Measurements from ENCODE around the gene GLRX5. TPM values are rescaled to one million over a fixed set of nuclear protein-coding genes. Genes with fewer than 3 reads are reported as not detected.

GLRX5 gene
- total RNA-seq, 4 donors from 2014 or later = 11.6 to 177 (median 38.2) TPM

DNA sequence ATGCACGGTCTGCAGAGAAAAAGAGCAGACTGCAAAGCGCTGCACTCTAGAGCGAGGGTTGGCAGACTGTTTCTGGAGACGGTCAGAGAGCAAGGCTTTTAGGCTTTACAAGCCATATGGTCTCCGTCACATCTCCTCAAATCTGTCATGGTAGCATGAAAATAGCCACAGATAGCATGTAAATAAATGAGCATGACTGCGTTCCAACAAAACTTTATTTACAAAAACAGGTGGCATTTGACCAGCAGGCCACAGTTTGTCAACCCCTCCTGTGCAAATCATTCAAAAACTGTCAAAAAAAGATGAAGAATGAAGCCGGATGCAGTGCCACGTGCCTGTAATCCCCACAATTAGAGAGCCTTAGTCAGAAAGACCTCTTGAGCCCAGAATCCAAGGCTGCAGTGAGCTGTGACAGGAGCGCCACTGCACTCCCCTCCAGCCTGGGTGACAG is 37.3 kb upstream of the GLRX5 start:
- no peaks in the 10 kb centered on the region for H3K27me3 ChIP-seq
- in situ Hi-C loops (cut with MboI; ENCODE audit: low pct_ligation_motif_present in 1 of 4, low pct_unique_long_range_greater_than_20kb in 1 of 4, low sequenced_read_pairs in 3 of 4) (no loop called here), intact Hi-C loops (cut with DNase I; ENCODE audit: low total_unique reads) (no loop called here)
- peaks cover 28 to 77% (median 47%) of the 10 kb centered on the region in 4 donors for H3K4me1 ChIP-seq
- H3K4me3 ChIP-seq = no peak overlapping the region
- DNase-seq = no peak
- no peaks in the 10 kb centered on the region for H3K36me3 ChIP-seq
- H3K9me3 ChIP-seq = no peaks in the 10 kb centered on the region
- 56 to 57% methylated on average over 5 to 9 of the region's 9 CpGs for WGBS, 2 donors (ENCODE audit: low coverage in 1 of 2)
- TF ChIP-seq EP300 (IDR thresholded peaks at IDR 0.05; ENCODE audit: low read depth) (no peak), POLR2AphosphoS5 (IDR thresholded peaks at IDR 0.05) (peak in 1 of 3 donors; percentile 31), POLR2A (IDR thresholded peaks at IDR 0.05) (no peak)
- TF ChIP-seq, protein P1, sequence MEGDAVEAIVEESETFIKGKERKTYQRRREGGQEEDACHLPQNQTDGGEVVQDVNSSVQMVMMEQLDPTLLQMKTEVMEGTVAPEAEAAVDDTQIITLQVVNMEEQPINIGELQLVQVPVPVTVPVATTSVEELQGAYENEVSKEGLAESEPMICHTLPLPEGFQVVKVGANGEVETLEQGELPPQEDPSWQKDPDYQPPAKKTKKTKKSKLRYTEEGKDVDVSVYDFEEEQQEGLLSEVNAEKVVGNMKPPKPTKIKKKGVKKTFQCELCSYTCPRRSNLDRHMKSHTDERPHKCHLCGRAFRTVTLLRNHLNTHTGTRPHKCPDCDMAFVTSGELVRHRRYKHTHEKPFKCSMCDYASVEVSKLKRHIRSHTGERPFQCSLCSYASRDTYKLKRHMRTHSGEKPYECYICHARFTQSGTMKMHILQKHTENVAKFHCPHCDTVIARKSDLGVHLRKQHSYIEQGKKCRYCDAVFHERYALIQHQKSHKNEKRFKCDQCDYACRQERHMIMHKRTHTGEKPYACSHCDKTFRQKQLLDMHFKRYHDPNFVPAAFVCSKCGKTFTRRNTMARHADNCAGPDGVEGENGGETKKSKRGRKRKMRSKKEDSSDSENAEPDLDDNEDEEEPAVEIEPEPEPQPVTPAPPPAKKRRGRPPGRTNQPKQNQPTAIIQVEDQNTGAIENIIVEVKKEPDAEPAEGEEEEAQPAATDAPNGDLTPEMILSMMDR (IDR thresholded peaks at IDR 0.05) = no peak
- H3K27ac ChIP-seq = peak overlapping the region; percentile 51 to 68 (median 58)

DNA sequence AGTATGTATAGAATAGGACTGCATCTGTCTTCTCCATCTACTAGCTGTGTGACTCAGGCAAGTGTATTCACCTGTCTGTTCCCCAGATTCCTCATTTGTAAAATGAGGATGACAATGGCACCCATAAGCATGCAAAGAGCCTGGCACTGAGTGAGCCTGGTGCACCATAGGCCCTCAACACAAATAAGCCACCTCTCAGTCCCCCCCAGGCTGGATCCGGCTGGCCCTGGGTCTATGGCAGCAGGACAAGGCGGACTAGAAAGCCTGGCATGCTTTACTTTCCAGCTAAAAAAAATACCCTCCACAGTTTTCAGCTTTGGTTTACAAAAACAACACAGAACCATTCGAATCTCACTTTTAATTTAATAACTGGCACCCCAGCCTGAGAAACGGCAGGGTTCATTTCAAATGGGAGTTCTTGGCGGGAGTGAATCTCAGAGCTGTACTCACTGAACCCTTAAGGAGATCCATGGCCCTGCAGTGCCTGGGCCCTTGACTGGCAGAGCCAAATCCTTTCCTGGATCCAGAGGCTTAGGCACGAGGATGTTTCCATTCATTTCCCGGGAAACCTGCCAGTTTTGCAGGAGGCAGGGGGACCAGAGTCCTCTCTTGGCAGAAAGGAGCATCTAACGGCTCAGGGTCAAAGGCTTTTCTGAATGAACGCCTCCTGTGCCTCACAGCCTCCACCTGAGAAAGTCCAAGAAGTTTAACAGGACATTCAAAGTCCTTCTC is 36.1 kb upstream of the GLRX5 start:
- no peak for DNase-seq

DNA sequence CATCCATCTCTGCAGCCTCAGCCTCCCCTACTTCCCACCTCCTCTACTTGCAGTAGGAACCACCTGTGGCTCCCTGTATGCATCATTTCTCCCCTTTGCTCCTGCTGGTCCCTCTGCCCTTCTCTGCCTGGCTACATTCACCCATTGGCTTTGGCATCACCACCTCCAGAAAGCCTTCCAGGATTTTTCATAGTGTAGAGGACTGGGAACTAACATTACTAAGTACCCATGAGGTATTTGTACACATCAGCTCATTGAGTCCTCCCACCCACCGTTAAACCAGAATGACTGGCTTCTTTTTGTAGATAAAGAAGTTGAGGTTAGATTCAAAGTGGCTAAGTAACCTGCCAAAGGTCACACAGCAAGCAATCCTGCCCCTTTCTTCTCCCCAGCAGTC is 35.5 kb upstream of the GLRX5 start:
- WGBS, 2 donors (ENCODE audit: low coverage in 1 of 2) = 20 to 34% methylated on average over 1 of the region's 1 CpG
- in situ Hi-C loops (cut with MboI; ENCODE audit: low pct_ligation_motif_present in 1 of 4, low pct_unique_long_range_greater_than_20kb in 1 of 4, low sequenced_read_pairs in 3 of 4) = no loop called here
- intact Hi-C loops (cut with DNase I; ENCODE audit: low total_unique reads) = no loop called here

More for the DNA sequence above, 36.1 kb upstream of the GLRX5 start:
- Histone ChIP-seq H3K9me3 (no peaks in the 10 kb centered on the region), H3K27ac (no peak overlapping the region), H3K27me3 (no peaks in the 10 kb centered on the region), H3K4me1 (peaks cover 28 to 77% (median 47%) of the 10 kb centered on the region in 4 donors), H3K4me3 (no peak overlapping the region), H3K36me3 (no peaks in the 10 kb centered on the region)
- TF ChIP-seq, protein P1 (IDR thresholded peaks at IDR 0.05) = no peak
- TF ChIP-seq POLR2A (IDR thresholded peaks at IDR 0.05) (no peak), EP300 (IDR thresholded peaks at IDR 0.05; ENCODE audit: low read depth) (no peak), POLR2AphosphoS5 (IDR thresholded peaks at IDR 0.05) (no peak)
- 41% methylated on average over 9 of the region's 9 CpGs; no CpG with 5 or more reads in 1 of the 2 donors for WGBS, 2 donors (ENCODE audit: low coverage in 1 of 2)
- in situ Hi-C loops (cut with MboI; ENCODE audit: low pct_ligation_motif_present in 1 of 4, low pct_unique_long_range_greater_than_20kb in 1 of 4, low sequenced_read_pairs in 3 of 4) = no loop called here
- intact Hi-C loops (cut with DNase I; ENCODE audit: low total_unique reads) = no loop called here

DNA sequence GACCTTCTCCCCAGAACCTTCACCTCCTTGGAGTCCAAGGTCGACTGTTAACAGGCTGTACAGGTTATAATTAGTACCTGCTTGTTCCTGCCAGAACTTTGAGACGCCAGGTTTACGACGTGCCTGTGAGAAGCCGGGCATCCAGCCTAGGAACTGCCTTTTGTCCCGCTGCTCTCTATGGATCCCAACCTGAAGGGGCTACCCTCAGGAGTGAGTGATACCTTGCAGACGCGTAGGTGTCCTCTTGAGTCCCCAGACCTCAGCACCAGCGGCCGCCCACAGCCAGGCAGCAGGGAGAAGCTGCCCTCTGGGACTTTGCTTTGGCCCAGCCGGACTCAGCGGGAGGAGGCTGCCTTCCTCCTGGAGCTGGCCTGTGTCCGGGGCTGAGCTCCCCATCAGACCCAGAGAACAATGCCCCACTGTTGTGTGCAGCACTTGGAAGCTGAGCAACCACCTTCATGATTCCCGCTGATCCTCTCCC is 34.6 kb upstream of the GLRX5 start:
- no peak overlapping the region for H3K4me3 ChIP-seq
- TF ChIP-seq EP300 (IDR thresholded peaks at IDR 0.05; ENCODE audit: low read depth) = no peak
- TF ChIP-seq POLR2AphosphoS5 (IDR thresholded peaks at IDR 0.05) = no peak
- TF ChIP-seq, protein P1 (IDR thresholded peaks at IDR 0.05) = no peak
- TF ChIP-seq POLR2A (IDR thresholded peaks at IDR 0.05) = no peak
- peak; percentile 52 for DNase-seq
- no peaks in the 10 kb centered on the region for H3K9me3 ChIP-seq
- no peaks in the 10 kb centered on the region for H3K36me3 ChIP-seq
- no peaks in the 10 kb centered on the region for H3K27me3 ChIP-seq
- peaks cover 28 to 68% (median 44%) of the 10 kb centered on the region in 4 donors for H3K4me1 ChIP-seq
- in situ Hi-C loops (cut with MboI; ENCODE audit: low pct_ligation_motif_present in 1 of 4, low pct_unique_long_range_greater_than_20kb in 1 of 4, low sequenced_read_pairs in 3 of 4) = no loop called here
- intact Hi-C loops (cut with DNase I; ENCODE audit: low total_unique reads) = no loop called here
- H3K27ac ChIP-seq = peak overlapping the region; percentile 1 to 20 (median 6)
- 58% methylated on average over 12 of the region's 14 CpGs; no CpG with 5 or more reads in 1 of the 2 donors for WGBS, 2 donors (ENCODE audit: low coverage in 1 of 2)

More for the DNA sequence above, 35.5 kb upstream of the GLRX5 start:
- Histone ChIP-seq H3K27me3 (no peaks in the 10 kb centered on the region), H3K27ac (no peak overlapping the region), H3K9me3 (no peaks in the 10 kb centered on the region), H3K4me3 (no peak overlapping the region), H3K4me1 (peaks cover 28 to 75% (median 47%) of the 10 kb centered on the region in 4 donors), H3K36me3 (no peaks in the 10 kb centered on the region)
- TF ChIP-seq POLR2AphosphoS5 (IDR thresholded peaks at IDR 0.05) (no peak), POLR2A (IDR thresholded peaks at IDR 0.05) (no peak), EP300 (IDR thresholded peaks at IDR 0.05; ENCODE audit: low read depth) (no peak)
- TF ChIP-seq, protein P1 (IDR thresholded peaks at IDR 0.05) = no peak
- no peak for DNase-seq
